Activated B cell treated with CpG ODN at 0.5 μM for 24 hours (primary cell): Measurements from ENCODE around the gene TMEM63B. TPM values are rescaled to one million over a fixed set of nuclear protein-coding genes. Genes with fewer than 3 reads are reported as not detected.

Experiments
- ATAC-seq: fragments of 200-7000 bp; cut with Tn5 transposase; one replicate; pipeline ENCODE4 v1.10.0; 2021; ENCODE audit warnings: low read depth, mild to moderate bottlenecking, moderate library complexity
- CTCF ChIA-PET: fragments of 350-600 bp; sonication (Branson Sonifier 250); formaldehyde crosslinking; loops from one replicate; lab custom pipeline; 2021; ENCODE audit warnings: antibody characterized with exemption; lab: Charles Lee
- POLR2A ChIA-PET: fragments of 350-600 bp; sonication (Branson Sonifier 250); formaldehyde crosslinking; loops from one replicate; lab custom pipeline; 2021; ENCODE audit warnings: antibody characterized with exemption; lab: Charles Lee
- DNase-seq: peaks from one replicate; pipeline ENCODE4 v3.0.0; 2022
- H3K27ac Mint-ChIP-seq: one replicate; pipeline ENCODE4 v1.8.0; 2020; ENCODE audit warnings: mixed read lengths
- H3K27me3 Mint-ChIP-seq: one replicate; pipeline ENCODE4 v1.8.0; 2021; ENCODE audit warnings: mixed read lengths
- H3K36me3 Mint-ChIP-seq: one replicate; pipeline ENCODE4 v1.8.0; 2021; ENCODE audit warnings: low read depth, mixed read lengths
- H3K4me1 Mint-ChIP-seq: one replicate; pipeline ENCODE4 v1.8.0; 2021; ENCODE audit warnings: mixed read lengths
- H3K4me3 Mint-ChIP-seq: one replicate; pipeline ENCODE4 v1.8.0; 2020; ENCODE audit warnings: mild to moderate bottlenecking, mixed read lengths
- H3K9me3 Mint-ChIP-seq: one replicate; pipeline ENCODE4 v1.8.0; 2020; ENCODE audit warnings: mixed read lengths
- intact Hi-C: fragments of 100-400 bp; cut with micrococcal nuclease; formaldehyde crosslinking; loops from one replicate; pipeline ENCODE4 v1.15.1; 2024
- total RNA-seq: library from RNA; stranded (reverse); gene quantifications from 2 replicates; pipeline ENCODE4 v1.2.3, GENCODE V29; 2022
- TF ChIP-seq, protein P1 (sequence below): fragments of 200-600 bp; IDR thresholded peaks from one replicate; pipeline ENCODE4 v1.8.0; 2022; ENCODE audit warnings: antibody characterized with exemption, mild to moderate bottlenecking

The TMEM63B gene
- total RNA-seq, 1 donor from 2014 or later = 13.9 TPM

DNA sequence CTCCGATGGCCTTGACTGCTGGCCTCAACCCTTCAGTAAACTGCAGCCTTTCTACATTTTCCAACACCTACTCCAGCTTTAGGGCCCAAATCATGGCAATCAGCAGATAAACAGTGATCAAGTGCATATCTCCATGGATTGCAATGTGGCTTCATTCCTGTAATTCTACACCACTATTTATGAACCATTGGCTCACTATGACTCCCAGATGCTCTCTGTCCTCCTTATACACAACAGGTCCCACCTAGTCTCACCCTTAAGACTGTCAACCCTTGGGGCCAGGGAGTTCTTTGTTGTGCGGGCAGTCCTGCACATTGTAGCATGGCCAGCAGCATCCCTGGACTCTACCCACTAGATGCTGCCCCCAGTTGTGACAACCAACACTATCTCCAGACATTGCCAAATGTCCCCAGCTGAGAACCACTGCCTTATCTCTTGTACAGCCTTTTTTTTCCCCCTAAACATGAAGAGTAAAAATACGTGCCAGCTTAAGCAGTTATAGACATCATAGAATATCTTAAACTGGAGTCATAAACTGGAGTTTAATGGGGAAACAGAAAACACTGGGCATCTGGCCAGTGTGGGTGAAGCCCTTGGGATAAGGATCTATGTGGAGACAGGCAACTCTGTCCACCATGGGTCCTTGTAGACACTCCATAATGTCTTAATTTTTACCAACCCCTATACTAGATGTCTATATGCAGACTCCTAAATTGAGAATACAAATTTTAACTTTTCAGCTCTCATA lies 21.2 kb upstream of the TMEM63B start:
- DNase-seq (no peak), ATAC-seq (no peak)
- Mint-ChIP-seq H3K9me3 (no peaks in the 10 kb centered on the region), H3K36me3 (peaks cover 73% of the 10 kb centered on the region), H3K4me1 (no peaks in the 10 kb centered on the region), H3K4me3 (no peak overlapping the region), H3K27me3 (no peaks in the 10 kb centered on the region), H3K27ac (no peak overlapping the region)
- ChIA-PET POLR2A (no interaction called here), CTCF (no interaction called here)
- intact Hi-C loops = no loop called here
- TF ChIP-seq, protein P1, sequence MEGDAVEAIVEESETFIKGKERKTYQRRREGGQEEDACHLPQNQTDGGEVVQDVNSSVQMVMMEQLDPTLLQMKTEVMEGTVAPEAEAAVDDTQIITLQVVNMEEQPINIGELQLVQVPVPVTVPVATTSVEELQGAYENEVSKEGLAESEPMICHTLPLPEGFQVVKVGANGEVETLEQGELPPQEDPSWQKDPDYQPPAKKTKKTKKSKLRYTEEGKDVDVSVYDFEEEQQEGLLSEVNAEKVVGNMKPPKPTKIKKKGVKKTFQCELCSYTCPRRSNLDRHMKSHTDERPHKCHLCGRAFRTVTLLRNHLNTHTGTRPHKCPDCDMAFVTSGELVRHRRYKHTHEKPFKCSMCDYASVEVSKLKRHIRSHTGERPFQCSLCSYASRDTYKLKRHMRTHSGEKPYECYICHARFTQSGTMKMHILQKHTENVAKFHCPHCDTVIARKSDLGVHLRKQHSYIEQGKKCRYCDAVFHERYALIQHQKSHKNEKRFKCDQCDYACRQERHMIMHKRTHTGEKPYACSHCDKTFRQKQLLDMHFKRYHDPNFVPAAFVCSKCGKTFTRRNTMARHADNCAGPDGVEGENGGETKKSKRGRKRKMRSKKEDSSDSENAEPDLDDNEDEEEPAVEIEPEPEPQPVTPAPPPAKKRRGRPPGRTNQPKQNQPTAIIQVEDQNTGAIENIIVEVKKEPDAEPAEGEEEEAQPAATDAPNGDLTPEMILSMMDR = no peak

GRCh38 chr6:44107017-44107416 lies 20.3 kb upstream of the TMEM63B start:
- Mint-ChIP-seq H3K36me3 (peaks cover 75% of the 10 kb centered on the region), H3K4me3 (no peak overlapping the region), H3K27ac (peak overlapping the region; percentile 12), H3K9me3 (no peaks in the 10 kb centered on the region), H3K4me1 (no peaks in the 10 kb centered on the region), H3K27me3 (no peaks in the 10 kb centered on the region)
- TF ChIP-seq, protein P1 = no peak
- ATAC-seq (no peak), DNase-seq (no peak)
- ChIA-PET CTCF (no interaction called here), POLR2A (no interaction called here)
- intact Hi-C loops = no loop called here

GRCh38 chr6:44108471-44108870 lies 18.9 kb upstream of the TMEM63B start:
- Mint-ChIP-seq H3K9me3 (no peaks in the 10 kb centered on the region), H3K4me1 (peaks cover 2% of the 10 kb centered on the region), H3K27me3 (no peaks in the 10 kb centered on the region), H3K27ac (no peak overlapping the region), H3K36me3 (peaks cover 75% of the 10 kb centered on the region), H3K4me3 (no peak overlapping the region)
- intact Hi-C loops = no loop called here
- ChIA-PET CTCF (interaction anchor here (1.0 kb wide), 1 partner anchor 30 kb away, joined by 3 read pairs; no protein-coding TSS in a partner anchor), POLR2A (interaction anchor here (0.6 kb wide), 1 partner anchor 7 kb away, joined by 3 read pairs; no protein-coding TSS in a partner anchor)
- DNase-seq = no peak
- TF ChIP-seq, protein P1 = no peak
- ATAC-seq = no peak

GRCh38 chr6:44109212-44109611 lies 18.1 kb upstream of the TMEM63B start:
- ChIA-PET POLR2A (interaction anchor here (0.6 kb wide), 1 partner anchor 8 kb away, joined by 3 read pairs; no protein-coding TSS in a partner anchor), CTCF (interaction anchor here (1.0 kb wide), 1 partner anchor 31 kb away, joined by 3 read pairs; no protein-coding TSS in a partner anchor)
- Mint-ChIP-seq H3K36me3 (peaks cover 75% of the 10 kb centered on the region), H3K9me3 (no peaks in the 10 kb centered on the region), H3K27ac (no peak overlapping the region), H3K27me3 (no peaks in the 10 kb centered on the region), H3K4me1 (peaks cover 2% of the 10 kb centered on the region), H3K4me3 (no peak overlapping the region)
- intact Hi-C loops = no loop called here
- TF ChIP-seq, protein P1 = no peak
- no peak for DNase-seq
- no peak for ATAC-seq

- peaks cover 2% of the 10 kb centered on the region for H3K4me1 Mint-ChIP-seq
- intact Hi-C loops = no loop called here
- H3K4me3 Mint-ChIP-seq = no peak overlapping the region
- no peaks in the 10 kb centered on the region for H3K27me3 Mint-ChIP-seq
- peaks cover 75% of the 10 kb centered on the region for H3K36me3 Mint-ChIP-seq
- TF ChIP-seq, protein P1 = no peak
- H3K9me3 Mint-ChIP-seq = no peaks in the 10 kb centered on the region
- no peak overlapping the region for H3K27ac Mint-ChIP-seq
- ChIA-PET CTCF (interaction anchor here (1.6 kb wide), 1 partner anchor 10 kb away, joined by 4 read pairs; no protein-coding TSS in a partner anchor), POLR2A (interaction anchor here (0.5 kb wide), 1 partner anchor 165 kb away, joined by 3 read pairs; no protein-coding TSS in a partner anchor)
- ATAC-seq = no peak
- DNase-seq = no peak
Measured at GRCh38 chr6:44110005-44110676, 17.2 kb upstream of the TMEM63B start.
